IPS-15b (cell line): ENCODE data around the gene PYROXD2.

ENCODE experiments used
- H3K27me3 ChIP-seq: one replicate; pipeline ENCODE4 v1.6.1; 2013; ENCODE audit warnings: low read length; ENCODE audit not compliant: control insufficient read depth, insufficient read depth
- H3K36me3 ChIP-seq: one replicate; pipeline ENCODE4 v1.6.1; 2013; ENCODE audit warnings: low read length; ENCODE audit not compliant: control insufficient read depth, insufficient read depth
- H3K4me1 ChIP-seq: one replicate; pipeline ENCODE4 v1.6.1; 2013; ENCODE audit warnings: mild to moderate bottlenecking, low read length; ENCODE audit not compliant: control insufficient read depth, insufficient read depth
- H3K4me3 ChIP-seq: one replicate; pipeline ENCODE4 v1.5.1; 2013; ENCODE audit warnings: low read depth, low read length
- H3K9ac ChIP-seq: one replicate; pipeline ENCODE4 v1.6.1; 2013; ENCODE audit warnings: low read depth, mild to moderate bottlenecking, low read length
- H3K9me3 ChIP-seq: one replicate; pipeline ENCODE4 v1.6.1; 2013; ENCODE audit warnings: mild to moderate bottlenecking, low read length; ENCODE audit not compliant: control insufficient read depth, insufficient read depth

PYROXD2 gene

GRCh38 chr10:98367604-98368451 lies 47.2 kb downstream of the PYROXD2 start:
- H3K9me3 ChIP-seq: no peaks in the 10 kb centered on the region
- no peaks in the 10 kb centered on the region for H3K27me3 ChIP-seq
- H3K9ac ChIP-seq: no peak overlapping the region
- no peak overlapping the region for H3K4me3 ChIP-seq
- H3K4me1 ChIP-seq: peaks cover 5% of the 10 kb centered on the region
- no peaks in the 10 kb centered on the region for H3K36me3 ChIP-seq

- peaks cover 5% of the 10 kb centered on the region for H3K4me1 ChIP-seq
- no peak overlapping the region for H3K9ac ChIP-seq
- no peak overlapping the region for H3K4me3 ChIP-seq
- H3K9me3 ChIP-seq: no peaks in the 10 kb centered on the region
- H3K27me3 ChIP-seq: no peaks in the 10 kb centered on the region
- H3K36me3 ChIP-seq: no peaks in the 10 kb centered on the region
Observed at GRCh38 chr10:98366062-98366530, 48.9 kb downstream of the PYROXD2 start.

GRCh38 chr10:98365406-98366061 lies 49.4 kb downstream of the PYROXD2 start:
- H3K36me3 ChIP-seq: no peaks in the 10 kb centered on the region
- H3K4me3 ChIP-seq: no peak overlapping the region
- no peaks in the 10 kb centered on the region for H3K27me3 ChIP-seq
- no peaks in the 10 kb centered on the region for H3K9me3 ChIP-seq
- H3K4me1 ChIP-seq: peaks cover 5% of the 10 kb centered on the region
- no peak overlapping the region for H3K9ac ChIP-seq

- no peaks in the 10 kb centered on the region for H3K36me3 ChIP-seq
Observed at GRCh38 chr10:98364432-98365102, 50.4 kb downstream of the PYROXD2 start.

GRCh38 chr10:98363220-98363619 lies 51.8 kb downstream of the PYROXD2 start:
- Histone ChIP-seq H3K9me3 (no peaks in the 10 kb centered on the region), H3K9ac (no peak overlapping the region), H3K4me3 (no peak overlapping the region), H3K36me3 (no peaks in the 10 kb centered on the region), H3K27me3 (no peaks in the 10 kb centered on the region), H3K4me1 (no peaks in the 10 kb centered on the region)

More at GRCh38 chr10:98364432-98365102, 50.4 kb downstream of the PYROXD2 start:
- no peak overlapping the region for H3K4me3 ChIP-seq
- H3K4me1 ChIP-seq: peaks cover 3% of the 10 kb centered on the region
- no peaks in the 10 kb centered on the region for H3K27me3 ChIP-seq
- no peaks in the 10 kb centered on the region for H3K9me3 ChIP-seq
- no peak overlapping the region for H3K9ac ChIP-seq

- Histone ChIP-seq H3K9ac (no peak overlapping the region), H3K27me3 (no peaks in the 10 kb centered on the region), H3K4me1 (no peaks in the 10 kb centered on the region), H3K4me3 (no peak overlapping the region), H3K36me3 (no peaks in the 10 kb centered on the region), H3K9me3 (no peaks in the 10 kb centered on the region)
Observed at GRCh38 chr10:98361131-98362025, 53.6 kb downstream of the PYROXD2 start.

- Histone ChIP-seq H3K4me3 (no peak overlapping the region), H3K27me3 (no peaks in the 10 kb centered on the region), H3K36me3 (no peaks in the 10 kb centered on the region), H3K9me3 (no peaks in the 10 kb centered on the region), H3K9ac (no peak overlapping the region), H3K4me1 (no peaks in the 10 kb centered on the region)
Observed at GRCh38 chr10:98357194-98357822, 57.7 kb downstream of the PYROXD2 start.

GRCh38 chr10:98354491-98354890 lies 60.5 kb downstream of the PYROXD2 start:
- Histone ChIP-seq H3K9ac (no peak overlapping the region), H3K36me3 (no peaks in the 10 kb centered on the region), H3K27me3 (no peaks in the 10 kb centered on the region), H3K9me3 (no peaks in the 10 kb centered on the region), H3K4me1 (no peaks in the 10 kb centered on the region), H3K4me3 (no peak overlapping the region)

- H3K27me3 ChIP-seq: no peaks in the 10 kb centered on the region
- no peaks in the 10 kb centered on the region for H3K9me3 ChIP-seq
- no peaks in the 10 kb centered on the region for H3K4me1 ChIP-seq
- H3K9ac ChIP-seq: no peak overlapping the region
- H3K36me3 ChIP-seq: no peaks in the 10 kb centered on the region
- no peak overlapping the region for H3K4me3 ChIP-seq
Observed at GRCh38 chr10:98353170-98353569, 61.8 kb downstream of the PYROXD2 start.

GRCh38 chr10:98351831-98352402 lies 63.1 kb downstream of the PYROXD2 start:
- Histone ChIP-seq H3K27me3 (no peaks in the 10 kb centered on the region), H3K4me1 (no peaks in the 10 kb centered on the region), H3K36me3 (no peaks in the 10 kb centered on the region), H3K9ac (no peak overlapping the region), H3K9me3 (no peaks in the 10 kb centered on the region), H3K4me3 (no peak overlapping the region)
